Ishikawa (cell line): ENCODE measurements around the gene DBT.

Source experiments
- CEBPB ChIP-seq: IDR thresholded peaks from 2 replicates; pipeline ENCODE4 v1.6.1; 2012
- CREB1 ChIP-seq: IDR thresholded peaks from 2 replicates; pipeline ENCODE4 v1.6.1; 2012; ENCODE audit warnings: low read depth
- EGR1 ChIP-seq: IDR thresholded peaks from 2 replicates; pipeline ENCODE4 v1.6.1; 2012
- EP300 ChIP-seq: IDR thresholded peaks from 2 replicates; pipeline ENCODE4 v1.6.1; 2012; ENCODE audit warnings: borderline replicate concordance
- FOXM1 ChIP-seq: IDR thresholded peaks from 2 replicates; pipeline ENCODE4 v1.6.1; 2012; ENCODE audit warnings: low read depth, borderline replicate concordance
- NFIC ChIP-seq: IDR thresholded peaks from 2 replicates; pipeline ENCODE4 v1.6.1; 2012
- RAD21 ChIP-seq: IDR thresholded peaks from 2 replicates; pipeline ENCODE4 v1.6.1; 2012; ENCODE audit warnings: low read depth
- REST ChIP-seq: IDR thresholded peaks from 2 replicates; pipeline ENCODE4 v1.6.1; 2012; ENCODE audit warnings: low read depth, mild to moderate bottlenecking
- TAF1 ChIP-seq: IDR thresholded peaks from 2 replicates; pipeline ENCODE4 v1.6.1; 2012; ENCODE audit warnings: low read depth, mild to moderate bottlenecking
- TCF12 ChIP-seq: IDR thresholded peaks from 2 replicates; pipeline ENCODE4 v1.6.1; 2012; ENCODE audit warnings: low read depth
- TEAD4 ChIP-seq: IDR thresholded peaks from 2 replicates; pipeline ENCODE4 v1.6.1; 2012
- YY1 ChIP-seq: IDR thresholded peaks from 2 replicates; pipeline ENCODE4 v1.6.1; 2012; ENCODE audit warnings: low read depth
- ZBTB7A ChIP-seq: IDR thresholded peaks from 2 replicates; pipeline ENCODE4 v1.6.1; 2012; ENCODE audit warnings: low read depth
- TF ChIP-seq, protein P1 (sequence below): IDR thresholded peaks from 2 replicates; pipeline ENCODE4 v1.6.1; 2012
- TF ChIP-seq, protein P2 (sequence below): IDR thresholded peaks from 2 replicates; pipeline ENCODE4 v1.6.1; 2012

DBT gene

DNA sequence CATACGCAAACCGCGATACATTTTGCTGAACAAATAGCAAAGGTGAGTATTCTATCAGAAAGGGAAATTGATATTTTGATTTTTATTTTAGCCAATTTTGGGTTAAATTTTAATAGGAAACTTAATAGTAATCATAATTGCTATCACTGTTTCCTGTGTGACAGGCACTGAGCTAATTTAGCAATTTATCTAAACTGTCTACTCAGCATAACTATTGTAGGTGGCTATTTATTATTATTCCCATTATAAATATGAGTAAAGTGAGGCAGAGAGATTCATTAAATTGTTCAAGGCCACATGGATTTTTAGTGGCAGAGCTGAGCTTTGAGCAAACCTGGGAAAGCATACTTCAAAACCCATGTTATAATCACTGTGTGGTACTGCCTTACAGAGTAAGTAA, 37.5 kb upstream of the DBT start:
- no peak for TF ChIP-seq TAF1
- no peak for TF ChIP-seq TEAD4
- no peak for TF ChIP-seq REST
- no peak for TF ChIP-seq ZBTB7A
- no peak for TF ChIP-seq EP300
- no peak for TF ChIP-seq NFIC
- TF ChIP-seq, protein P1, sequence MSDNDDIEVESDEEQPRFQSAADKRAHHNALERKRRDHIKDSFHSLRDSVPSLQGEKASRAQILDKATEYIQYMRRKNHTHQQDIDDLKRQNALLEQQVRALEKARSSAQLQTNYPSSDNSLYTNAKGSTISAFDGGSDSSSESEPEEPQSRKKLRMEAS = no peak
- TF ChIP-seq TCF12 = no peak
- no peak for TF ChIP-seq CREB1
- TF ChIP-seq, protein P2, sequence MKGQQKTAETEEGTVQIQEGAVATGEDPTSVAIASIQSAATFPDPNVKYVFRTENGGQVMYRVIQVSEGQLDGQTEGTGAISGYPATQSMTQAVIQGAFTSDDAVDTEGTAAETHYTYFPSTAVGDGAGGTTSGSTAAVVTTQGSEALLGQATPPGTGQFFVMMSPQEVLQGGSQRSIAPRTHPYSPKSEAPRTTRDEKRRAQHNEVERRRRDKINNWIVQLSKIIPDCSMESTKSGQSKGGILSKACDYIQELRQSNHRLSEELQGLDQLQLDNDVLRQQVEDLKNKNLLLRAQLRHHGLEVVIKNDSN = no peak
- TF ChIP-seq RAD21 = no peak
- no peak for TF ChIP-seq EGR1
- no peak for TF ChIP-seq CEBPB
- no peak for TF ChIP-seq FOXM1
- no peak for TF ChIP-seq YY1

DNA sequence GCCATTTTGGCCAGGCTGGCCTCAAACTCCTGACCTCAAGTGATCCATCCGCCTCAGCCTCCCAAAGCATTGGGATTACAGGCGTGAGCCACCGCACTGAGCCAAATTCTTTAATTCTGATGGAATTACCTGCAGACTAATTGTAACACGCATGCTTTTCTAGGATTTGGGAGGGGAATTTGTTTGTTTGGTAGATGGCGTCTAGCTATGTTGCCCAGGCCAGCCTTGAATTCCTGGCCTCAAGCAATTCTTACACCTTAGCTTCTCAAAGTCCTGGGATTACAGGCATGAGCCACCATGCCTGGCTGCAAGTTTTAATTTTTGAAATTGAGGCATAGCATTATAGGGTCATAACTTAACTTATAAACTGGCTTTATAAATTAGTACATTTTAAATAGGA, 35.0 kb upstream of the DBT start:
- TF ChIP-seq REST (no peak), TCF12 (no peak), EP300 (no peak), RAD21 (no peak), YY1 (no peak), FOXM1 (no peak), CREB1 (no peak), NFIC (no peak), ZBTB7A (no peak), EGR1 (no peak), TAF1 (no peak)
- TF ChIP-seq, protein P1 = no peak

- TF ChIP-seq EGR1 (no peak), TAF1 (no peak), TEAD4 (no peak), EP300 (no peak), TCF12 (no peak), NFIC (no peak), CREB1 (no peak), YY1 (no peak), CEBPB (no peak), REST (no peak), RAD21 (no peak)
- TF ChIP-seq, protein P2 = no peak
These were observed 30.5 kb upstream of the DBT start for GRCh38 chr1:100279954-100280682.

DNA sequence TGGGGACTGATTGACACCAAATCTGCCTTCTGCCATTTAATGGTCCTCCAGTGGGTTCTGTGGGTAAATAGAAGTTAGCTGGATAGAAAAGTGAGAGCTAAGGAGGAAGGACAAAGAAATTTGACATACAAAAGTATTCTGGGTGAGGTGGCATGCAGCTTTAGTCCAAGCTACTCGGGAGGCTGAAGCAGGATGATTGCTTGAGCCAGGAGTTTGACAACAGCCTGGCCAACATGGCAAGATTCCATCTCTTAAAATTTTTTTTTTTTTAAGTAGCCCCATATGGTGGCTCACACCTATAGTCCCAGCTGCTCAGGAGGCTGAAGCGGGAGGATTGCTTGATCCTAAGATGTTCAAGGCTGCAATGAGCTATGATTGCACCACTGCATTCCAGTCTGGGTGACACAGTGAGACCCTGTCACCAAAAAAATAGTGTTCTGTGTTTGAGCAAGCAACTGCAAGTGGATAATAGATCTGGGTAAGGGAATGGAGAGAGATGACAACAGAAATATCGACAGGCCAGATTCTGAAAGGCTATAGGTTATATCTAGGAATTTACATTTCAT, 29.8 kb upstream of the DBT start:
- no peak for TF ChIP-seq CEBPB
- TF ChIP-seq REST = no peak
- no peak for TF ChIP-seq RAD21
- no peak for TF ChIP-seq EGR1
- TF ChIP-seq NFIC = no peak
- no peak for TF ChIP-seq TCF12
- no peak for TF ChIP-seq TEAD4
- TF ChIP-seq YY1 = no peak
- TF ChIP-seq EP300 = no peak
- TF ChIP-seq, protein P2 = no peak
- TF ChIP-seq CREB1 = no peak
- TF ChIP-seq ZBTB7A = no peak
- no peak for TF ChIP-seq FOXM1
- TF ChIP-seq TAF1 = no peak
- TF ChIP-seq, protein P1 = no peak
